ENCODE measurements around the gene LCLAT1.
"Not testable (repeated sequence)": the region's sequence is repeated elsewhere in the genome, so short reads cannot be mapped to it uniquely, and the experiment has no call there.

Gene LCLAT1

DNA sequence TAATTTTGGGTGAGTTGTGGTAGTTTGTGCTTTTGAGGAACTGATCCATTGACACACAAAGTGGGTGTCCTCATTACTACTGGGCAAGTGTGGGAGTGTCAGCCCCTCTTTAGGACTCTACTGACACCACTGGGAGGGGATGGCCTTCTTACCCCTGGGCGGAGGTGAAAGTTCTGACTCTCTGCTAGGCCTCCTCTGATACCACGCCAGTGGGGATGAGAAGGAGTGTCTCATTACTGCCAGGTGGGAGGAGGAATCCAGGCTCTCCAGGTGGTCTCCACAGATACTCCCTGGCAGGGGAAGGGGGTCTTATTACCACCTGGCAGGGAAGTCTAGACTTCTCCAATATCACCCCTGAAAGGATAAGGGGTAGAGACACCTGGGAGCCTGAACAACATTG, 9.1 kb downstream of the LCLAT1 start:
- no peak for DNase-seq

DNA sequence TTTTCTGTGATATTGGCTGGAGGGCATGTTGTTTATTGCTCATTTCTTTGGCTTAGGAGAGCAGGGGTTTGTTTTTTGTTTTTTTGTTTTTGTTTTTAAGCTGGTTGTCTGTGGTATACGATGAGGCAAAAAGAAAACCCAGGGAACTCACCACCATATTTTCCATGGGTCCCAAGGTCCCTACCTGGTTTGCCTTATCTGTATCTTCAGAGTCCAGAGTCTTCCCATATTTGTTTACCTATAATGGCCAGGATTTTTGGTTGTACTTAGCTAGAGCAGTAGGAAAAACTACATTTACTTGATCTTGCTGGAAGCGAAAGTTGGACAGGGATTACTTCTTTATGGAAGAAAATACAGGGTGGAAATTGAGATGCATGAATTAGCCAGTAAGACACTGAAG, 9.5 kb downstream of the LCLAT1 start:
- DNase-seq: no peak

DNA sequence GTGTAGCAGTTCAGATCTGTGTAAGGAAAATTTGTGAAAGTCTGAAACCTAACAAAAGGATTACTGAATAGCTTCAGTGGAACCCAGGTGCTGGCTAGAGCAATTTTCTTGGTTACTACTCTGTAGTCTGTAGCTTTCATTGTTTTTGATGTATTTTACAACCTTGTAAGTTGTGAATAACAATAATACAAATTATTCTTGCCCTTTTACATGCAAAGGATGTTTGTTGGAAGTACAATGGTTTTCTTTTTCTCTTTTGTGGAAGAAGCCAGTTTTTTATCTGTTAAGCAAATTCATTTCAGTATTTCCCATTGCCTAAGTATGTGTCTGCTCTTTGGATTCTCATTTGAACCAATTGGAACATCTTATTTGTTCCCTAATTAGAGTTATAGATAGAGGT, 10.2 kb downstream of the LCLAT1 start:
- no peak for DNase-seq

- no peak for DNase-seq
Observed at GRCh38 chr2:30459140-30459539, 12.1 kb downstream of the LCLAT1 start.

DNA sequence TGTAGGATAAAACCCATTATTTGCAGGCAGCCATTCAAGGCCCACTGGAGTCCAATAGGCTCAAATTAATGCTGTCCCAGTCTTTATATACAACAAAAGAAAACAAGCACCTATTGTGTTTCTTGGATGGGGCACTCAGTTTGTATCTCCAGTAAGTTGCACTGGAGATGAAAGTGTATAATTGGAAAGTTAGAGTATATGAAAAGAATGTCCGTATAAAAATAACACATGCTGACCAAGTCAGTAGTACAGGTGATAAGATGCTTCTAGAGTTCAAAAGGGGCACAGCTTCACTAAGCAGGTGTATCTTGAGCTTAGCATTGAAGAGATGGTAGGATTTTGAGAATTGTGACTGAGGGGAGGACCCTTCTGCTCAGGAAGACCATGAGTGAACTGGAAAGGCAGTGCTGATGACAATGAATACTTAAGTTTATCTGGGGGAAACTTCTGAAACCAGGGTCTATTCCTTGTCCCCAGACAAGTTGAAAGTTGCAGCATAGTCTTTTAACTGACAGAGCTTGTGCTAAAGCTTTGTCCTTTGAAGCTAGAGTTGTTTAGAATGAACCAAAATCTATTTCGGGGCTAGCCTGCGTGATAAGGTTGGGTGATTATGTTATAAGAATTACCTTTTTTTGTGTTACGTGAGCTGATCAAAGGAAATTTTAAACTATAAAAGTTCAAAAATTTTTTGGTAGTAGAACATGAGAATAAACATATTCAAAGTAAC, 15.2 kb downstream of the LCLAT1 start:
- no peak for DNase-seq

GRCh38 chr2:30463535-30463934, 16.5 kb downstream of the LCLAT1 start:
- DNase-seq: no peak

- no peak for DNase-seq
Observed at GRCh38 chr2:30464544-30465170, 17.6 kb downstream of the LCLAT1 start.

- no peak for DNase-seq
Observed at GRCh38 chr2:30465171-30465545, 18.1 kb downstream of the LCLAT1 start.

- DNase-seq: no peak
Observed at GRCh38 chr2:30466216-30466615, 19.2 kb downstream of the LCLAT1 start.

DNA sequence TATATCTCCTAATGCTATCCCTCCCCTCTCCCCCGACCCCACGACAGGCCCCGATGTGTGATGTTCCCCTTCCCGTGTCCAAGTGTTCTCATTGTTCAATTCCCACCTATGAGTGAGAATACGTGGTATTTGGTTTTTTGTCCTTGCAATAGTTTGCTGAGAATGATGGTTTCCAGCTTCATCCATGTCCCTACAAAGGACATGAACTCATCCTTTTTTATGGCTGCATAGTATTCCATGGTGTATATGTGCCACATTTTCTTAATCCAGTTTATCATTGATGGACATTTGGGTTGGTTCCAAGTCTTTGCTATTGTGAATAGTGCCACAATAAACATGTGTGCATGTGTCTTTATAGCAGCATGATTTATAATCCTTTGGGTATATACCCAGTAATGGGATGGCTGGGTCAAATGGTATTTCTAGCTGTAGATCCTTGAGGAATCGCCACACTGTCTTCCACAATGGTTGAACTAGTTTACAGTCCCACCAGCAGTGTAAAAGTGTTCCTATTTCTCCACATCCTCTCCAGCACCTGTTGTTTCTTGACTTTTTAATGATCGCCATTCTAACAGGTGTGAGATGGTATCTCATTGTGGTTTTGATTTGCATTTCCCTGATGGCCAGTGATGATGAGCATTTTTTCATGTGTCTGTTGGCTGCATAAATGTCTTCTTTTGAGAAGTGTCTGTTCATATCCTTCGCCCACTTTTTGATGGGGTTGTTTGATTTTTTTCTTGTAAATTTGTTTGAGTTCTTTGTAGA, 20.2 kb downstream of the LCLAT1 start:
- not testable (repeated sequence) for DNase-seq

DNA sequence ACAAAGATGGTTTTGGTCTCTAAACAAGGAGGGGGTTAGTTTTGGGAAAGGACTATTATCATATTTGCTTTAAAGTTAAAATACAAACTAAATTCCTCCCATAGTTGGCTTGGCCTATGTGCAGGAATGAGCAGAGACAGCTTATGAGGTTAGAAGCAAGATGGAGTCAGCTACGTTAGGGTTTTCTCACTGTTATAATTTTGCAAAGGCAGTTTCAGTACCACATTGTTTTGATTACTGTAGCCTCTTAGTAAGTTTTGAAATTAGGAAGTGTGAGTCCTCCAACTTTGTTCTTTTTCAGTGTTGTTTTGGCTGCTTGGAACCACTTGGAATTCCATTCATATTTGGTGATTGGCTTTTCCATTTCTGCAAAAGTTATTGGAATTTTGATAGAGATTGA, 23.4 kb downstream of the LCLAT1 start:
- no peak for DNase-seq

- DNase-seq: no peak
Observed at GRCh38 chr2:30472326-30472725, 25.3 kb downstream of the LCLAT1 start.

DNA sequence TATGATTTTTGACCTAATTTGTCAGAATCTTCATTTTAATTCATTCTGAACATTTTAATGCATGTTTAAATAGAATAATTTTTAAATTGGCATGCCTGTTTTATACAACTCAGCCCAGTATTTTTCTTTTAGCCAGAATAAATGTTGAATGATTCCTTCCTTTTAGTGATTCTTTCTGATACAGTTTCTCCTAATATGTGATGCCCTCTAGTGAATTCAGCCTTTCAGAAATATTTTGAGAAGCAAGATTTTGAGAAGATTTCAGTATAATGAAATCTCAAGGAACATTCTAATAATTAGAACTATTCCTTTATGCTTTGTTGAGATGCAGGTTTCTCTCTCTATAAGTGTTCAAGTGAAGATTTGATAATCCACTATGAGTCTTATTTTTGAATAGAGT, 28.5 kb downstream of the LCLAT1 start:
- no peak for DNase-seq

- DNase-seq: no peak
Observed at GRCh38 chr2:30476636-30477035, 29.6 kb downstream of the LCLAT1 start.

- DNase-seq: no peak
Observed at GRCh38 chr2:30480703-30481322, 33.8 kb downstream of the LCLAT1 start.

DNA sequence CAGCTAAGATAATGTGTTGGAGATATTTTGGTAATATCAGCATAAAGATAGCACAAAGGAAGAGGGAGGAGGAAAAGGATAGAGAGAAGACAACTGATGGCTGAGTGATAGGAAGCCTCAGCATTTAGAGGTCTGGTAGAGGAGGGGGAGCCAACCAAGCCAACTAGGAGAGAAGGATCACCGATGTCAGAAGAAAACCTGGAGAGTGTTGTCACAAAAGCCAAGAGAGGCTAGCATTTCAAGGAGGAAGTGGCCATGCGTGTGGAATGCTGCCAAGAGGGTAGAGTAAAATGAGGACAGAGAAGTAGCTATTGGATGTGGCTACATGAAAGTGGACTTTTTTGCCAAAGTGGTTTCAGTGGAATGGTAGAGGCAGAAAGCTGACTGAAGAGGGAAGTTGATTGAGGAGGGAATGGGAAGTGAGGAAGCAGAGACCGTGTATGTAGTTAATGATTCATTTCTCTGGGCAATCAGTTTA, 34.3 kb downstream of the LCLAT1 start:
- no peak for DNase-seq

- no peak for DNase-seq
Observed at GRCh38 chr2:30482011-30482410, 35.0 kb downstream of the LCLAT1 start.

- DNase-seq: no peak
Observed at GRCh38 chr2:30484145-30484544, 37.1 kb downstream of the LCLAT1 start.

DNA sequence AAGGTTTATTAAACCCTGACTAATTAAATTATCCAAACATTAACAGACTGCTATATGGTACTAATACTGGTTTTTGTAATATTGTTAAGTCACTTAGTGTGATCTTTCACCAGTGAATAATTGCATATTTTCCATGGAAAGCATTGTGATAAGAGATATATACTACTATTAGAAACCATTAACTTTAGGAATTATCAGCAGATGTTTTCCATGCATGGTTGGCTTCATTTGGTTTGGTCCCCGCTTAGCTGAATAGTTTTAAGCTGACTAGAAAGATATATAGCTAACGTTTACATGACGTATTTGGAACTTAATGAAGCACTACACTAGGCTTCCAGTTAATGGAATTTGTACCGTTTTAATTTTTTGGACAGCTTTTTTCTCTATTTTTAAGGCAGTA, 37.9 kb downstream of the LCLAT1 start:
- DNase-seq: no peak

DNA sequence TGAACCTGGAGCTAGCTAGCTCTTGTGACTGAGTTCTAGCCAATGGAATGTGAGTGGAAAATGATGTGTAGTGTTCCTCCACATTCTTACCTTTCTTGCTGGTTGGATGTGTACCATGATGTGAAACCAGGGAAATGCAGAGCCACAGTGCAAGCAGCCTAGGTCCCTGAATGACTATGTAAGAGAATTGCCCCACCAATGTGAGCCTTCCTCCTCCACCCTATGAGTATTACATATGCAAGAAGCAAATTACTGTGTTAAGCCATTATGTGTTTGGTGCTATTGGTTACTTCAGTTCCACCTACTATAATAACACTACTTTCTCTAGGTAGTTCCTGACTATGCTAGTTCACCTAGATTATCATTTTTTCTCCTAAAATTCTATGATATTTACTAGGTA, 39.6 kb downstream of the LCLAT1 start:
- DNase-seq: no peak

- no peak for DNase-seq
Observed at GRCh38 chr2:30487603-30488002, 40.6 kb downstream of the LCLAT1 start.

DNA sequence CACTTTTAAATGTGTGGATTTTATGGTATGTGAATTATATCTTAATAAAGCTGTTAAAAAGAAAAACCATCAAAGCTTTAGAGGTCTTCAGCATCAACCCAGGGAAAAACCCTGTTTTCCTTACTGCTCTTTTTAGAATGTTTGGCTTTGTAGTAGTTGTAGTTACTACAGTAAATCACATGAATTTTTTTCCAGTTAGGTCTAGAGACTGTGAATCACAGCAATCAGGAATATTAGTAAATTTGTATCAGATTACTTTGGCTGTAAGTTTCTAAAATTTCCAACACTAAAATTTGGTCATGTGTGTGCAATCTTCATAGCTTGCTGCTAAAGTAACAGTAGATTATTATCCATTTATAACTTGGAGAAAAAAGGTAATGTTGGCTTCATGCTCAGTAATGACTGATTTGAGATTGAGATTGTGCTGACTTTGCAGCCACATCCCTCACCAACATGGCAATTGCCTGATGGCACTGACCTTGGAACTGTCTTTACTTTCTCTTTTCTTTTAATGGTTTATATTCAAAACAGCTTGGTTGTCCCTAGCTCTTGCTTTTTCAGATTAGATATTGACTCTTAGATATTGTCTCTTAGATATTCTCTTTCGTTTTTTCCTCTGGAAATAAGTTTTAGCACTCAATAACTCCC, 41.1 kb downstream of the LCLAT1 start:
- DNase-seq: no peak

DNA sequence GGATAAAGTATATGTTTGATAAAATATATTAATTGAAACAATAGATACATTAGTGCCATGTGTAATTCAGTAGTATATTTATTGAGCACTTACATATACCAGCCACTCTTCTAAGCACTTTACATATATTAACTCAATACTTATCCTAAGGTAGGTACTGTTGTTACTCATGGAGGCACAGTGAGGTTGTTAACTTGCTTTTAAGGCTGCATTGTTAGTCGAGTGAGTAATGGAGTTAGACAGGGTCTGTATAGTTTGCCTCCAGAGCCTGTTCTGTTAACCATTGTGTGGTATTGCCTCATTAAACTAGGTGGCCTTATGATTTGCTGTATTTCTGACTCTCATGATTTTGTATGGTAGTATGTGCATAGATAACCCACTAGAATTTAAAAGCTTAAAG, 44.2 kb downstream of the LCLAT1 start:
- DNase-seq: no peak
